GM12878 (cell line): ENCODE data around the gene SZRD1.

Experiments used
- FOXM1 ChIP-seq: IDR thresholded peaks from 2 replicates; pipeline ENCODE4 v1.6.1; 2012; ENCODE audit warnings: low read depth, mild to moderate bottlenecking, inconsistent platforms, low read length, moderate library complexity
- MAX ChIP-seq: IDR thresholded peaks from 2 replicates; pipeline ENCODE4 v1.6.1; 2012; ENCODE audit warnings: low read depth, low read length, improper control_type of control experiment
- NBN ChIP-seq: fragments of 450-650 bp; IDR thresholded peaks from 2 replicates; pipeline ENCODE4 v1.6.1; 2016
- PAX5 ChIP-seq: IDR thresholded peaks from 2 replicates; pipeline ENCODE4 v1.6.1; 2011; ENCODE audit warnings: low read depth, low read length, borderline replicate concordance
- TF ChIP-seq, protein P1 (sequence below): fragments of 450-650 bp; IDR thresholded peaks from 2 replicates; pipeline ENCODE4 v1.6.1; 2017; ENCODE audit warnings: antibody characterized with exemption, mild to moderate bottlenecking, moderate library complexity

GRCh38 chr1:16369821-16370220 is 2.8 kb downstream of the SZRD1 start:
- TF ChIP-seq PAX5 (no peak), FOXM1 (no peak), NBN (no peak), MAX (no peak)
- TF ChIP-seq, protein P1, sequence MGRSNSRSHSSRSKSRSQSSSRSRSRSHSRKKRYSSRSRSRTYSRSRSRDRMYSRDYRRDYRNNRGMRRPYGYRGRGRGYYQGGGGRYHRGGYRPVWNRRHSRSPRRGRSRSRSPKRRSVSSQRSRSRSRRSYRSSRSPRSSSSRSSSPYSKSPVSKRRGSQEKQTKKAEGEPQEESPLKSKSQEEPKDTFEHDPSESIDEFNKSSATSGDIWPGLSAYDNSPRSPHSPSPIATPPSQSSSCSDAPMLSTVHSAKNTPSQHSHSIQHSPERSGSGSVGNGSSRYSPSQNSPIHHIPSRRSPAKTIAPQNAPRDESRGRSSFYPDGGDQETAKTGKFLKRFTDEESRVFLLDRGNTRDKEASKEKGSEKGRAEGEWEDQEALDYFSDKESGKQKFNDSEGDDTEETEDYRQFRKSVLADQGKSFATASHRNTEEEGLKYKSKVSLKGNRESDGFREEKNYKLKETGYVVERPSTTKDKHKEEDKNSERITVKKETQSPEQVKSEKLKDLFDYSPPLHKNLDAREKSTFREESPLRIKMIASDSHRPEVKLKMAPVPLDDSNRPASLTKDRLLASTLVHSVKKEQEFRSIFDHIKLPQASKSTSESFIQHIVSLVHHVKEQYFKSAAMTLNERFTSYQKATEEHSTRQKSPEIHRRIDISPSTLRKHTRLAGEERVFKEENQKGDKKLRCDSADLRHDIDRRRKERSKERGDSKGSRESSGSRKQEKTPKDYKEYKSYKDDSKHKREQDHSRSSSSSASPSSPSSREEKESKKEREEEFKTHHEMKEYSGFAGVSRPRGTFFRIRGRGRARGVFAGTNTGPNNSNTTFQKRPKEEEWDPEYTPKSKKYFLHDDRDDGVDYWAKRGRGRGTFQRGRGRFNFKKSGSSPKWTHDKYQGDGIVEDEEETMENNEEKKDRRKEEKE, result no peak
